Erythroblast (primary cell): ENCODE data around the gene ZBTB38.

Source experiments
- GATA1 ChIP-seq: IDR thresholded peaks from 2 replicates; pipeline ENCODE4 v1.6.1; 2011; ENCODE audit warnings: low read depth, mild to moderate bottlenecking, control low read depth, low read length, moderate library complexity
- POLR2A ChIP-seq: IDR thresholded peaks from 2 replicates; pipeline ENCODE4 v1.6.1; 2011; ENCODE audit warnings: mild to moderate bottlenecking, low read length

- TF ChIP-seq POLR2A (no peak), GATA1 (no peak)
Measured at GRCh38 chr3:141411251-141411771, 43.0 kb downstream of the ZBTB38 start.
